K562 (cell line): ENCODE results near the gene TAF10. TPM values are rescaled to one million over a fixed set of nuclear protein-coding genes. Genes with fewer than 3 reads are reported as not detected.

Source experiments
- CBX8 ChIP-seq: fragments of 200-600 bp; sonication (generic); IDR thresholded peaks from 2 replicates; pipeline ENCODE4 v1.6.1; 2012; ENCODE audit warnings: borderline replicate concordance, mixed run types, low read depth, mild to moderate bottlenecking, moderate library complexity, mixed read lengths, low read length, control low read depth, inconsistent platforms; ENCODE audit not compliant: poor library complexity, severe bottlenecking; ENCODE audit errors: extremely low read depth
- CXXC5 ChIP-seq: fragments of 250-450 bp; sonication (Bioruptor Pico); IDR thresholded peaks from 2 replicates; pipeline ENCODE4 v1.8.0; 2022; ENCODE audit warnings: inconsistent platforms, mild to moderate bottlenecking, moderate library complexity
- HNRNPK ChIP-seq: fragments of 200-400 bp; formaldehyde crosslinking; IDR thresholded peaks from one replicate; pipeline ENCODE4 v1.6.1; 2018; ENCODE audit warnings: mild to moderate bottlenecking, low read depth, low read length; ENCODE audit not compliant: poor library complexity, severe bottlenecking
- KAT8 ChIP-seq: fragments of 450-650 bp; IDR thresholded peaks from 2 replicates; pipeline ENCODE4 v1.6.1; 2016; ENCODE audit warnings: low read depth, mild to moderate bottlenecking
- NBN ChIP-seq: fragments of 450-650 bp; IDR thresholded peaks from 2 replicates; pipeline ENCODE4 v1.6.1; 2016; ENCODE audit warnings: low read depth, mild to moderate bottlenecking
- NELFE ChIP-seq: IDR thresholded peaks from 2 replicates; pipeline ENCODE4 v1.6.1; 2011; ENCODE audit warnings: mild to moderate bottlenecking; ENCODE audit not compliant: insufficient read depth, insufficient read length
- NFE2L1 ChIP-seq: fragments of 450-650 bp; IDR thresholded peaks from 2 replicates; pipeline ENCODE4 v1.6.1; 2016; ENCODE audit warnings: missing genetic modification characterization, low read depth, mild to moderate bottlenecking, missing compliant biosample characterization, moderate library complexity, borderline replicate concordance
- NR1H2 ChIP-seq: sonication (generic); formaldehyde crosslinking; IDR thresholded peaks from 2 replicates; pipeline ENCODE4 v1.4.0; 2020; ENCODE audit warnings: mild to moderate bottlenecking, missing genetic modification reagents
- PHF20 ChIP-seq: fragments of 450-650 bp; IDR thresholded peaks from 2 replicates; pipeline ENCODE4 v1.6.1; 2018; ENCODE audit not compliant: partially characterized antibody
- PHF8 ChIP-seq: fragments of 200-600 bp; sonication (generic); IDR thresholded peaks from 2 replicates; pipeline ENCODE4 v1.6.1; 2012; ENCODE audit warnings: mixed run types, mild to moderate bottlenecking, inconsistent platforms, low read length, moderate library complexity, borderline replicate concordance
- TAF9B ChIP-seq: fragments of 450-650 bp; IDR thresholded peaks from 2 replicates; pipeline ENCODE4 v1.6.1; 2018; ENCODE audit warnings: mild to moderate bottlenecking; ENCODE audit not compliant: partially characterized antibody
- ZBTB2 ChIP-seq: fragments of 450-650 bp; IDR thresholded peaks from 2 replicates; pipeline ENCODE4 v1.6.1; 2016; ENCODE audit warnings: antibody characterized with exemption
- ZNF609 ChIP-seq: sonication (generic); formaldehyde crosslinking; IDR thresholded peaks from 2 replicates; pipeline ENCODE4 v1.8.1; 2023; ENCODE audit warnings: missing genetic modification reagents, mild to moderate bottlenecking, borderline replicate concordance
- ZNF79 ChIP-seq: fragments of 250-450 bp; sonication (Bioruptor Pico); IDR thresholded peaks from 2 replicates; pipeline ENCODE4 v1.4.0; 2020; ENCODE audit warnings: low read depth, mild to moderate bottlenecking, moderate library complexity
- ZNF830 ChIP-seq: fragments of 250-450 bp; sonication (Bioruptor Pico); IDR thresholded peaks from 2 replicates; pipeline ENCODE4 v1.5.0; 2021; ENCODE audit warnings: mild to moderate bottlenecking
- polyA plus RNA-seq, 8 experiments: library from polyadenylated mRNA; depleted of rRNA in 4 of 8; stranded (reverse) in 5 of 8; unstranded in 3 of 8; fragments of >200 nt; fragmentation: Nextera tagmentation in 2 of 8; fragmentation: Illumina TruSeq in 1 of 8; extraction: Ambion mirVana in 2 of 8; extraction: Trizol in 1 of 8; gene quantifications; 2 replicates each; pipeline versions ENCODE4 v1.2.1 to v1.2.3, GENCODE V29; 2011 to 2014; ENCODE audit warnings: inconsistent platforms in 1 of 8, missing spikeins in 1 of 8
- total RNA-seq, 7 experiments: library from RNA; depleted of rRNA in 6 of 7; stranded (reverse); fragments of >200 nt in 6 of 7; fragmentation: Illumina TruSeq in 2 of 7; extraction: Trizol in 2 of 7; gene quantifications; 2 replicates each; pipeline versions ENCODE4 v1.2.1 to v1.2.3, GENCODE V29; 2011 to 2021; ENCODE audit warnings: low replicate concordance in 1 of 7
- TF ChIP-seq, protein P1 (sequence below): fragments of 450-650 bp; formaldehyde crosslinking; conservative IDR thresholded peaks from 2 replicates; pipeline ENCODE4 v1.4.0; 2022; ENCODE audit warnings: mild to moderate bottlenecking, missing genetic modification characterization
- TF ChIP-seq, protein P2 (sequence below): fragments of 250-450 bp; sonication (Bioruptor Pico); IDR thresholded peaks from 2 replicates; pipeline ENCODE4 v1.8.0; 2021; ENCODE audit warnings: moderate library complexity, mild to moderate bottlenecking, inconsistent platforms

The TAF10 gene
- total and polyA plus RNA-seq, 9 of the 15 experiments (the other 6 are each of a cell fraction or from before 2014, with no cell fraction given) = 19.5 to 197 (median 121) TPM

DNA sequence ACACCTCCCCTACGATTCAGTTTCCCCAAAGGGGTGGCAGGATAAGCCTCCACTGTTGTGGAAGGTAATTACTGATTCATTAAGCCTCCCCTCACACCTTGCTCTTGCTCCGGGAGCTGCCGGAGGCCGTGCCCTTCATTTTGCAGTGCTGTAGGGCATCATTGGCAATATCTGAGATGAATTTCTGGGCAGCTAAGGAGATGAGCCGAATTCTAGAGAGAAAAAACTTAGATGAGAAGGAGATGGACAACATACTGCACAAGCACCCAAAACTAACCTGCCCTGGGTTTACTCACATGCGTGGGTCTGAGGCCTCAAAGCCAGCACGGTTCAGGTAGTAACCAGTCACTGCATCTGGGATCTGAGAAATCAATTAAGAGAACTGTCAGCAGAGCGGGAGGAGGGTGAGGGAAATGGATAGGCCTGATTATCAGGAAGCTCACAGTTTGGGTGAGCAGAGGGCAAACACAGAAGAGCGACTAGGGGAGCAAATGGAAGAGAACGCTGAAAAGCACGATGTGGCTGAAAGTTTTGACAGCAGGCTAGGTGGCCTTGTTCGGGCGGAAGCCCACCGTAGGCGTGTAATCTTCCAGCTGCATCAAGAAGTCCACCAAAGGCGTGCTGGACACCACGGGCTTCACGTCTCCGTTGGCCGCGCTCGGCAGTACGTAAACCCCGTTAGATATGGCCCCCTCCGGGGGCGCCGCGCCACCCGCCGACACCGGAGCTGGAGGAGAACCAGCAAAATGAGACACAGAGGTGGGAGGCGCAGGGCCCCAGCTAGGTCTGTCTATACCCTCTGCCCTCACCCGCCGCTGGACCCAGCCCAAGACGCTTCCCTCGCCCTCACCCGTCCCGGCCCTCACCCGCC lies 689 bp downstream of the TAF10 start (continued):
- TF ChIP-seq PHF8 = no peak
- no peak for TF ChIP-seq ZNF79 (CRISPR knock-in tag)
- no peak for TF ChIP-seq NFE2L1 (tag)
- no peak for TF ChIP-seq TAF9B
- no peak; the same call in 1 of the 2 replicates for TF ChIP-seq NR1H2
- no peak for TF ChIP-seq NELFE
- TF ChIP-seq, protein P1, sequence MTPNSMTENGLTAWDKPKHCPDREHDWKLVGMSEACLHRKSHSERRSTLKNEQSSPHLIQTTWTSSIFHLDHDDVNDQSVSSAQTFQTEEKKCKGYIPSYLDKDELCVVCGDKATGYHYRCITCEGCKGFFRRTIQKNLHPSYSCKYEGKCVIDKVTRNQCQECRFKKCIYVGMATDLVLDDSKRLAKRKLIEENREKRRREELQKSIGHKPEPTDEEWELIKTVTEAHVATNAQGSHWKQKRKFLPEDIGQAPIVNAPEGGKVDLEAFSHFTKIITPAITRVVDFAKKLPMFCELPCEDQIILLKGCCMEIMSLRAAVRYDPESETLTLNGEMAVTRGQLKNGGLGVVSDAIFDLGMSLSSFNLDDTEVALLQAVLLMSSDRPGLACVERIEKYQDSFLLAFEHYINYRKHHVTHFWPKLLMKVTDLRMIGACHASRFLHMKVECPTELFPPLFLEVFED (CRISPR knock-in tag) = 0 out of 2 replicates have a peak, but pooled peaks have one; percentile 14
- no peak for TF ChIP-seq PHF20
- no peak for TF ChIP-seq ZNF609 (CRISPR knock-in tag)
- TF ChIP-seq CXXC5 (CRISPR knock-in tag) = no peak
- TF ChIP-seq ZBTB2 = 0 out of 2 replicates have a peak, but pooled peaks have one; percentile 7
- TF ChIP-seq NBN = no peak
- TF ChIP-seq, protein P2, sequence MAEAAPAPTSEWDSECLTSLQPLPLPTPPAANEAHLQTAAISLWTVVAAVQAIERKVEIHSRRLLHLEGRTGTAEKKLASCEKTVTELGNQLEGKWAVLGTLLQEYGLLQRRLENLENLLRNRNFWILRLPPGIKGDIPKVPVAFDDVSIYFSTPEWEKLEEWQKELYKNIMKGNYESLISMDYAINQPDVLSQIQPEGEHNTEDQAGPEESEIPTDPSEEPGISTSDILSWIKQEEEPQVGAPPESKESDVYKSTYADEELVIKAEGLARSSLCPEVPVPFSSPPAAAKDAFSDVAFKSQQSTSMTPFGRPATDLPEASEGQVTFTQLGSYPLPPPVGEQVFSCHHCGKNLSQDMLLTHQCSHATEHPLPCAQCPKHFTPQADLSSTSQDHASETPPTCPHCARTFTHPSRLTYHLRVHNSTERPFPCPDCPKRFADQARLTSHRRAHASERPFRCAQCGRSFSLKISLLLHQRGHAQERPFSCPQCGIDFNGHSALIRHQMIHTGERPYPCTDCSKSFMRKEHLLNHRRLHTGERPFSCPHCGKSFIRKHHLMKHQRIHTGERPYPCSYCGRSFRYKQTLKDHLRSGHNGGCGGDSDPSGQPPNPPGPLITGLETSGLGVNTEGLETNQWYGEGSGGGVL (CRISPR knock-in tag) = no peak
- TF ChIP-seq ZNF830 (CRISPR knock-in tag) = 0 out of 2 replicates have a peak, but pooled peaks have one; percentile 61
- no peak for TF ChIP-seq KAT8
- no peak for TF ChIP-seq HNRNPK
- TF ChIP-seq CBX8 = no peak
